Measurements from ENCODE around the gene TBC1D30.

TBC1D30 gene

GRCh38 chr12:64875186-64875585, 50.7 kb downstream of the TBC1D30 start:
- no peak for DNase-seq

- no peak for DNase-seq
These were observed 52.1 kb downstream of the TBC1D30 start for GRCh38 chr12:64876388-64877071.

DNA sequence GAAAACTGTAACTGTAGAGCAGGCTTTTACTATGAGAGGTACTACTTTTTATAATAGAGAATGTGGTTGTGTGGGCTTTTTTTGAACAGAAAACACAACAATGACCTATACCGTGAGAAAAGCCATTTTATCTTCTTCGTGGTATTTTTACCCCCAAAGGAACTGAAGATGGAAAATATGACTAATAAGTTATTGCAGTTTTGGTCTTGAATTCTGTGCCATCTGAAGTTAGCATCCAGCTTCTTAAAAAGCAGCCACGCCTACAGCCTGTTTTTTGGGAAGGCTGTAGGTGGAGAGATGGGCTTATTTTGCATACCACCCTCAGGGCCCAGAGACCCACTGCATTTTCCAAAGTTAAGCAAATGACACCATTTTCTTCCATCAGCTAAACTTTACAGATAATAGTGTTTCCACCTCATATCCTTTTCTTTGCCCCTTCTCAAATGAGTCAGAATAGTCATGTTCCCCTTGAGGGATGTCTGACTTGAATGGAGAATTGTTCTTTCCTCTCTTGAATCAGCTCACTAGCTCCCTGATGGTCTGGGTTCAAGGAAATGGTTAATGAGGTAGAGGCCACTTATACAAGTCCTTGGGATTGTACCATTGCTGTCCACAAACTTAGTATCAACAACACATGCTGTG, 53.0 kb downstream of the TBC1D30 start:
- no peak for DNase-seq

- no peak for DNase-seq
These were observed 58.2 kb downstream of the TBC1D30 start for GRCh38 chr12:64882687-64883086.

- no peak for DNase-seq
These were observed 59.1 kb downstream of the TBC1D30 start for GRCh38 chr12:64883264-64884163.

GRCh38 chr12:64884164-64884542, 59.7 kb downstream of the TBC1D30 start:
- DNase-seq = no peak

DNA sequence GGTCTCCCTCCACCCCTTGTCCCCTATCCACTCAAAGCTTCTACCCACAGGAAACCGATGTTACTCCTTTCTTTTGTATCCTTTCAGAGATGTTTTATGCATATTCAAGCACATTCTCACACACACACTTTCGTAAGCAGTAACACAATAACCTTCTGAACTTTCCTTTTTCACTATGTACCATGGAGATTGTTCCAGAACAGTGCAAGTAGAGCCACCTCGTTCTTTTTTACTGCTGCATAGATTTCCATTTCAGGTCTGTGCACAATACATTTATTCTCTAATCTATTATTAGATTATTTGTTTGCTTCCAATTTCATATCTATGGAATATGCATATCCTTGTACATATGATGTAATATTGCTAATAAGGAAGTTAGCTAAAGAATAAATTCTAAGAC, 60.3 kb downstream of the TBC1D30 start:
- DNase-seq = no peak

GRCh38 chr12:64889434-64890216, 65.2 kb downstream of the TBC1D30 start:
- DNase-seq = no peak

- no peak for DNase-seq
These were observed 66.5 kb downstream of the TBC1D30 start for GRCh38 chr12:64890873-64891468.

GRCh38 chr12:64891629-64892028, 67.2 kb downstream of the TBC1D30 start:
- no peak for DNase-seq

DNA sequence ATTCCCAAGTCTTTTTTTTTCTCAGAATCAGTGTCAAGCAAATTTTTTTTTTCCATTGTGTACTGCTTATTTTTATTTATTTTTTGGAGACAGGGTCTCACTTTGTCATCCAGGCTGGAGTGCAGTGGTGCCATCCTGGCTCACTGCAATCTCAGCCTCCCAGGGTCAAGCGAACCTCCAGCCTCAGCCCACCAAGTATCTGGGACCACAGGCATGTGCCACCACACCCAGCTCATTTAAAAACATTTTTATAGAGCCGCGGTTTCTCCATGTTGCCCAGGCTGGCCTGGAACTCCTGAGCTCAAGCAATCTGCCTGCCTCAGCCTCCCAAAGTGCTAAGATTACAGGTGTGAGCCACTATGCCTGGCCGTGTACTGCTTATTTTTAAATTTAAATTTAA, 68.1 kb downstream of the TBC1D30 start:
- no peak for DNase-seq

DNA sequence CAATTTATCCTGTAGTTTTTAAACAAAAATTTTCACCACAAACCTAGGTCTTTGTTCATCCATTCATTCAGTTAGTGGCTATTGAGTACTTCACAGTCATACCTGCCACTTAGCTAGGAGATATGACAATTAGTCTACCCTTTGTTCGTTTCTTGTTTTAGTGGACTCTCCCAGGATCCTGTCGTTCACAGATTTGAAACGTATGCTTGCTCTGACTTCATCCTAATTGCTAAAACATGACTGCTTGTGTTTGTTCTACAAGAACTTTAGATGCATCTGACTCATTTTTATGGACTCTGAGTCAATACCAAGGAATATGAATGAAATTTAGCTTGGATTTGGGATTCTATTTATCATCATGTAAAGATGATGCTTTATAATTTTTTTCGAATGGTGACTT, 69.5 kb downstream of the TBC1D30 start:
- no peak for DNase-seq

DNA sequence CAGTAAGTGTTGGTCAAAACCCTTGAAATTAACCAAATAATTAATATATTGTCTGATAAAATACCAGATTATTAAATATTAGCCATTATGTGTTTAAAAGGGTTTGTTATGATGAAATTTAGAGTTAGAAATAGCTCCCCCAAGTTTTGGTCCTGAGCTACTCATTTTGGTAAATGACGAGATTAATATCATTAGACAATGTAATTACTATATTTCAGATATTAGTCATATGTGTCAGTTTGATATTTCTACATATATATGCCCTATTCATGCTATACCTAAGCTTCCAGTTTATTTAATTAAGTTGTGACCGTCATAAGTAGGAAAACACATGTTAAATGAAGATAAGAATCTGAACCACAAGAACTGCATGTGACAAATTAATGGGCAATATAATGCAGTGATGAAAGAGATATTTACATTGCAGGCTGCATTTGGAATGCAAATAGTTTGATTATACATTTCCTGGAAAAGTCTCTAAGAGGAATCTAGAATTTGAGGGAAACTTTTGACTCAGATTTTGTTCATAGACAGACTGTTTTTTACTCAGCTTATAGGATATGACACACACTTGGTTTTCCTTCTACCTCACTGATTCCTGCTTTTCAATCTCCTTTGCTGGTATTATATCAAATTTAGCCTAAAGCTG, 70.5 kb downstream of the TBC1D30 start:
- no peak for DNase-seq

GRCh38 chr12:64895526-64895925, 71.1 kb downstream of the TBC1D30 start:
- no peak for DNase-seq

DNA sequence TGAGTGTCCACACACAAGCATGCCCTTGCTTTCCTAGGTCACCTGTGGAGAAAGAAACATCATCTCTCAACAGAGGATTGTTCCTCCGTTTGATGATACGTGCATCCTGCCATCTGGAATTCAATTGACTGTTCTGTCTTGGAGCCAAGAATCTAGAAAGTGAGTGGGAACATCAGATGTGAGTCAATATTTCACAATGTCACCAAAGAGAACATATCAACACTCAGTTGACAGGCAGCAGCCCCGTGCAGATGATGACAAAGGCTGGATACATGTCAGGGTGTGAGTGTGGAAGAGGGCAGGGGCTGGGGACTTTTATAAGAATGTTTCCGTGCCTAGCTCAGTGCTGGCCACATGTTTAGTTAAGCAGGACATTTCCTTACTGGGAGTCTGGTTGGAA, 76.1 kb downstream of the TBC1D30 start:
- DNase-seq = no peak

GRCh38 chr12:64903479-64904152, 79.2 kb downstream of the TBC1D30 start:
- DNase-seq = no peak

- DNase-seq = no peak
These were observed 82.7 kb downstream of the TBC1D30 start for GRCh38 chr12:64907097-64907496.

GRCh38 chr12:64909124-64909523, 84.7 kb downstream of the TBC1D30 start:
- DNase-seq = no peak

DNA sequence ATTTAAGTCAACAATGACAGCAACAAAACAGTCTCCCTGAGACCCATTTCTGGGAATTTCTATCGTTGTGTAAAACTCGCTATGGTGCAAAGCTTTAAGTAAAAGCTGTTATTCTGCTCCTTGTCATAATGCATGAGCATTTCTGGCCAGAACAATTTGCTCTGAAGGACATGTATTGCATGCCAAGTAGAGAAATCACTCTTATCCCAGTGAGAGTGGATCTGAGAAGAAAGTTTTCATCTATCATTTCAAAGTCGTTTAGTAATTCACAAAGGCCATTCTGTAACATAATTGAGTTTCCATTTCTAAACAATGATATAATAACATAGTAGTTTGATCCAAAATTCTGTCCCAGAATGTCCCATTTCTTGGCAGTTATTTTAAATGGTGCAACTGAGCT, 86.6 kb downstream of the TBC1D30 start:
- DNase-seq = no peak

DNA sequence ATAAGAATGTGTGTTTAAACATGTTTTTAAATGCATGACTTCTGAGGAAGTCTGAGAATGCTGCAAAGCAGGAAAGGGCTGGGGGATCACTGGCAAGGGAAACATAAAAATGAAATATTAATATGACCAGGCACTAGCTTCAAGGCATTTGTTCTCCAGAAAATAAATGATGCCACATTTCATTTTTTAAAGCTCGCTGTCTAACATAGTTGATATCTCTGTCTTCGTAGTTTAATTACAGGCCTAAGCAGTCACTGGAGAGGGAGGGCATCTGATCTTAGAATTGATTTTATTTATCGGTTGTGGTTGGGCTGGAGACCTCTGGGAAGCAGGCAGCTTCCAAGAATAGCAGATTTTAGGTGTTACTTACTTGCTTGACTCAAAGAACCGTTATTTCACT, 87.5 kb downstream of the TBC1D30 start:
- DNase-seq = no peak

GRCh38 chr12:64912516-64913255, 88.2 kb downstream of the TBC1D30 start:
- no peak for DNase-seq
